GM19025 (cell line): ENCODE data around the gene PLEKHN1.

ENCODE experiments used
- ATAC-seq: cut with Tn5 transposase; IDR thresholded peaks from one replicate; pipeline ENCODE4 v1.9.1; 2021; ENCODE audit warnings: mild to moderate bottlenecking, low read depth, moderate library complexity; ENCODE audit not compliant: unreplicated experiment

Gene PLEKHN1

DNA sequence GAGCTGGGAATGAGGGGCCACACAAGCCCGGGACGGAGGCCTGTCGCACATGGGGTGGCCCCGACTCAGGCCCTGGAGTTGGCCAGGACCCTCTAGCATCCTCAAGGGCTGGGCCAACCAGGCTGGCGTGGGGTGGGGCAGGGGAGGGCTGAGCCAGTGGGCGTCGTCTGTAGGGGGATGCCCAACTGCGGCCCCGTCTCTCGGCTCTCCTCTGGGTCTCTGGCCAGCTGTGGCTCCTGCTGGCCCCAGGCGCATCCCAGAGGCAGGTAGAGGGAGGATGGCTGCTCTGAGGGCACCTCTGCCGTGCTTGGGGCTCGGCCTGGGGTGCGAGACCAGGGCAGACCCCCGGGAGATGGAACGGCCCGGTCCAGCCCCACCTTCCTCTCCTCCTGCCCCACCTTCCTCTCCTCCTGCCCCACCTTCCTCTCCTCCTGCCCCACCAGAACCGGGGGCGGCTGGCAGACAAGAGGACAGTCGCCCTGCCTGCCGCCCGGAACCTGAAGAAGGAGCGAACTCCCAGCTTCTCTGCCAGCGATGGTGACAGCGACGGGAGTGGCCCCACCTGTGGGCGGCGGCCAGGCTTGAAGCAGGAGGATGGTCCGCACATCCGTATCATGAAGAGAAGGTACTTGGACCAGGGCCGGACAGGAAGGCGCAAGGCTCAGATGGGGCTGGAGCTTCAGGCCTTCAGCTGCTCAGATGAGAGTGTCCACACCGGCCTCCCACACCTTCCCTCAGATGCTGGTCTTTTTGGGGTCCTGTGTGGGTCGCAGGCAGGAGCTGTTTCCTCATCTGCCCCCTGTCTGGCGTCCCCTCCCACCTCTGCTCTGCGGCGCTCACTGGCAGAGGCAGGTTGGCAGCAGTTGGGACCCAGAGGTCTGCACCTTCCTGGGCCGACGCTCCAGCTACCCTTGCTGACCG, 36.3 kb upstream of the PLEKHN1 start:
- no peak for ATAC-seq

DNA sequence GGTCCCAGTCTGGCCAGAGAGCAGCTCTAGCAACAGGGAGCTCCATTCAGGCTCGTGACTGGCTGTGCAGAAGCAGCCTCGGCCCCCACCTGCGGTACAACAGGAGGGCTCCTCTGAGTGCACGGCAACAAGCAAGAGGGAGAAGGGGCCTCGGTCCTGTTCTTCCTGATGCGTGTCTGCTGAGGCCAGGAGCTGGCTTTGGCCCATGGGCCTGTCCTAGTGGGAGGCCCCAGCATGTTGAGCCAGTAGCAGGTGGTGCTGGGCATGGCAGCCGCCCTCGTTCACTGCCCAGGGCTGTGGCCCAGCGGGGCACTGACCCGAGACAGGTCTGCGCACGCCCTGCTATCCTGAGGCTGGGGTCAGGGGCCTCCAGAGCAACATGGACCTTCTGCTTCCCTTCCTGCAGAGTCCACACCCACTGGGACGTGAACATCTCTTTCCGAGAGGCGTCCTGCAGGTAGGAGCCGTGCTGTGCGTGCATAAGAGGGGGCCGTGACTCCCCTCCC, 35.6 kb upstream of the PLEKHN1 start:
- ATAC-seq, result no peak

DNA sequence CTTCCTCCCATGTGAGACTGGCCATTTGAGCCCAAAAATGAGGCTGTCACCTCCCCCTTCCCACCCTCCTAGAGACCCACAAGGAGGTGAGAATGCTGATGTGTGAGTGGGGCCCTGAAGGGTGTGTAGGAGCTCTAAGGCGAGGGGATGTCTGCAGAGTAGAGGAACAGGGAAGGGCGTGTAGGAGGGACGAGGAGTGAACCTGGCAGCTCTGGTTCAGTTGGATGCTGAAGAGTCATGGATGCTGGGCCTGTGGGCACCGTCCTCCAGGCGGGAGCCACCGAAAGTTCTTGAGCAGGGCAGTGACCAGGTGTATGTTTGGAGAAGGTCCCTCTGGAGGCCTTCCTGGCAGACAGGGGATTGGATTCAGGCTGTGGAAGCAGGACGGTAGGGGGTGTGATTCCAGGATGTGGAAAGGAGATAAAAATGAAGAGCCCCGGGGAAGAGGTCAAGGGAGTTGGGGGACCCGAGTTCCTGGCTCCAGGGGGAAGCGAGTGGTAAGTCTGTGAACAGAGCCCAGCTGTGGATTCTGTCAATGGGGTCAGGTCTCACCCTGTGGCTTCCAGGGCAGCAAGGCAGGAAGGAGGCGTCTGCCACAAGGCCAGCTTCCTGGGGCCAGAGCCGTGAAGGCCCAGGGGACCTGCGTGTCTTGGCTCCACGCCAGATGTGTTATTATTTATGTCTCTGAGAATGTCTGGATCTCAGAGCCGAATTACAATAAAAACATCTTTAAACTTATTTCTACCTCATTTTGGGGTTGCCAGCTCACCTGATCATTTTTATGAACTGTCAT, 34.7 kb upstream of the PLEKHN1 start:
- no peak for ATAC-seq

DNA sequence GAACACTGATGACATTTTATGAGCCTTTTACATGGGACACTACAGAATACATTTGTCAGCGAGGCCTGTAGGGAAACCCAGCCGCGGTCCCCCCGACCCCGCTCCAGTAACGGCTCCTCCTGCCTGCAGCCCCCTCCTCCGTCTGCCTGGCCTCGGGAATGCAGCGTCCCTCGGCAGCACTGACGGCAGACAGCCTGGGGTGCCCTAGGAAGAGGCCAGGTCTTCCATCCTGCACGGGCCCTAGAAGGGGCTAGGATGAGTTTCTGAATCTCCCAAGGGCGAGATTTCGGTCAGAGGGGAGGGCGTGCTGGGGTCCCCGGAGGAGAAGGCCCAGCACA, 34.1 kb upstream of the PLEKHN1 start:
- ATAC-seq, result no peak

DNA sequence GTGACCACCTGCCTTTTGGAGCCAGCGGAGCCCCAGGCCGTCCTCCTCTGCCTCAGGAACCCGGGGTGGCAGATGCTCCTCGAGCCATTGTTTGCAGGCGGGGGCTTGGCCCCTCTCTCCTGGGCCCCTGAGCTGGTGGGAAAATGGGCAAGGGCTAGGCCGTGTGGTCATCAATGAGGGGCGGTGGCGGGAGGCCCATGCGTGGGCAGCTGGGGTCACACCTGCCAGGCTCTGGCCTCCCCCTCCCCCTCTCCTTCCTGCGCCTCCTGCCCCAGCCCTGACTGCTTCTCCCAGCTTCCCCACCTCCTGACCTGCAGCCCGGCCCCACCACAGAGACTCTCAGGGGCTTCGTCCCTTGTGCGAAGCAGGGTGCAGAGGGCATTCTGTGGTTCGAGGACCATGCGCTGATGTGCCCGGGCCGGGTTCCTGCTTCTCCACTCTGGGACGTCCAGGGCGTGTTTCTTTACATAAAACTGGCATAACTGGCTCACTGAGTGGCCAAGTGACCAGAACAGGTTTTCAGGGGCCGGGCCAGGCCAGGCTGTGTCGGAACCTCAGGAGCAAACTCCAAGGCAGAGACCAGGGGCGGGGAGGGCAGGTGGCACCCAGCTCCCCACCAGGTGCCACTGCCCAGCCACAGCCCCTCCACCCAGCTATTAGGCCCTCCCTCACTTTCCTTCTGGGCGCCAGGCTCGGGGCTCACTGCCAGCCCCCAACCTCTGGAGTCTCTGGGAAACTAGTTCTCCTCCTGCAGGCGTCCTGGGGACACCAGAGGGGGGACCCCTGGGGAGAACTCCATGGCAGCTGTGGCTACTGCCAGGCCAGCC, 33.3 kb upstream of the PLEKHN1 start:
- no peak for ATAC-seq

DNA sequence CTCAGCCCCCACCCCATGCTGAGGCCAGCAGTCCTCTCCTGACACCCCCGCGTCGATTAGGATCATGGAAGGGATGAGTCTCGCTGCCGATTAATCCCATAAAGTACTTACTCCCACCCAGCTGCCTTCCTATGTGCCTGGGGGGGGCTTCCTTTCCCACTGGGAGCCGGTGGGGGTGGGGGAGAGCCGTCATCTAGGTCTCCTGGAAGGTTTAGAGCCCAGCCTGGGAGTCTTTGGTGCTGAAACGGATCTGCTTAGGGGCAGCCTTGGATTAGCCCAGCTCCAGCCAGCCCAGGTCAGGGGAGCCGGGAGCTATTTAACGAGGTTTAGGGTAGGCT, 32.7 kb upstream of the PLEKHN1 start:
- ATAC-seq, result no peak

DNA sequence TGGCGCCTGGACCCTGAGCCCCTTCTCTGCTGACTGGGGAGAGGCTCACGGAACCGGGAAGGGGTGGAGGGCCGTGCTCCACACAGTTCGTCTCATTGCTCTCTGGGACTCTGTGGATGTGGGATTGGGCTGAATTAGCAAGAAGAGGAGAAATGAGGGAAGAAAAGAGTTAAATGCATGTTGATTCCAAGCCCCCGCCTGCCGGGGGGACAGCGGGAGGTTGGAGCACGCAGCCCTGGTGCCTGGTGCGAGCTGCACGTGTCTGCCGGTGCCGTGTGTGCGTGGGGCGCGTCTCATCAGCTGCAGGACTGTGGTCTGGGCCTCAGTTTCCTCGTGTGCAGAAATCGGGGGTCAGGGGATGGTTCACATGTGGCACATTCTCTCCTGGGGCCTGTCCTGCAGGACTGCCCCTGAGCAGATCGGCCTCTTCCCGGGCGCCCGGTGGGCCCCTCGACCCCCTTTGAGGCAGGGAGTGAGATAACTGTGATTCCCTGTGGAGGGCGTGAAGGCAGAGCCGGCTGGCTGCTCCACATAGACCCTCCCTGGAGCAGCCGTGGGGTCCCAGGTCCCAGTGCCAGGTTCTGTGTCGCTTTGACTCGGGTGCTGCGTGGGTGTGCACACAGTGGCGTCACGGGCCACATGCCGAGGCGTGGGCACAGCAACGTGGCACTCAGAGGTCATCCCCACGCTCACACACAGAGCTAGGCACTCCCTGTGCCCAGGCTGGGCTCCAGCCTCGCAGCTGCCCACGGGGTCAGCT, 31.1 kb upstream of the PLEKHN1 start:
- ATAC-seq, result no peak

DNA sequence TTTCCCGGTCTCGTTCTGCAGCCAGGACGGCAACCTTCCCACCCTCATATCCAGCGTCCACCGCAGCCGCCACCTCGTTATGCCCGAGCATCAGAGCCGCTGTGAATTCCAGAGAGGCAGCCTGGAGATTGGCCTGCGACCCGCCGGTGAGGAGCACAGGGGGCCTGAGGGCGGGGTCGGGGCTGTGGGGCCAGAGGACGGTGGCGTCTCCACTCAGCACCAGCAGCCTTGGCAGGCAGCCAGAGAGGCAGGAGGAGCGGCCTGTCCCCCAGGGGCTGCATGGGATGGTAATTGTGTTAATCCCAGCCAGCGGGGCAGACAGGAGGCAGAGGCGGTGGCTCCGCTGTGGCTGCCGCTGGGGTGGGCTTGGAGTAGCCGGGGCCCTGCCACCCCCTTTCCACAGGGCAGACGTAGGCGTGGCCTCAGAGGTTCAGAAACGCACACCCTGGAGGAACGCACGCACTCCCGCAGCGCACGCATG, 30.5 kb upstream of the PLEKHN1 start:
- ATAC-seq, result no peak

DNA sequence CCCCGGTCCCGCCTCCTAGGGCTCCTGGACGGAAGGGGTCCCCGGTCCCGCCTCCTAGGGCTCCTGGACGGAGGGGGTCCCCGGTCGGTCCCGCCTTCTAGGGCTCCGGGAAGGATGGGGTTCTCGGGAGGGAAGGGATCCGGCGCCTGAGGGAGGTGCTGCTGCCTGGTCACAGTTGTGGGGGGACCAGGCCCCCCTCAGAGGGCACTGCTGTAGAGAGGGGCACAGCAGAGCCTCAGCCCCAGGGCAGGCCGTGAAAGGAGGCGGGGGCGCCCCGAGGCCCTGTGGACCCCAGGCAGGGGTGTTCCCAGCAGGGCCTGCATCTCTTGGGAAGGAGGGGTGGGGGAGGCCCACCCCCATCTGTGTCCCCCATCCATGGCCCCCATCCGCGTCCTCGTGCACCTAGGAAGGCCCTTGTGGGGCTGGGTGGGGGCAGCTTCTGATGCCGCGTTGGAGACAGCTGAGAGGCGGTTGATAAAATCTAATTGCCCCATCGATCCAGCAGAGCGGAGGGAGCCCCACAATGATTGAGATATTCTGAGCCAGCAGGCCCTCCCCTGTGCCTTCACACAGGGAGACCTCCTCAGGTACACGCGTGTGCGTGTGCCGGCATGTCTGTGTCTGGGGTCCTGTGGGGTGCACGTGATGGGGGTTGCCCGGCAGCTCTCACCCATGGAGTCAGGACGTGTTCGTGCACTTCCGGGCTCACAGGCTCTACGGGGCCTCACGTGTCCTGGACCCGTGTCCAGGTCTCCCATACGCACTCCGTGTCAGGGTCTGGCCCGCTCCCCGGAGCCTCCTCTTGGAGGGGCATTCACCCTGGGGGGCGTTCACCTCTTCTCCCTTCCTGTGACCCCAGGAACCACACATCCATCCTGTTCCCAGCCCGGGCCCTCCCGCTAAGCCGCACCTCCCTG, 29.7 kb upstream of the PLEKHN1 start:
- ATAC-seq, result no peak

DNA sequence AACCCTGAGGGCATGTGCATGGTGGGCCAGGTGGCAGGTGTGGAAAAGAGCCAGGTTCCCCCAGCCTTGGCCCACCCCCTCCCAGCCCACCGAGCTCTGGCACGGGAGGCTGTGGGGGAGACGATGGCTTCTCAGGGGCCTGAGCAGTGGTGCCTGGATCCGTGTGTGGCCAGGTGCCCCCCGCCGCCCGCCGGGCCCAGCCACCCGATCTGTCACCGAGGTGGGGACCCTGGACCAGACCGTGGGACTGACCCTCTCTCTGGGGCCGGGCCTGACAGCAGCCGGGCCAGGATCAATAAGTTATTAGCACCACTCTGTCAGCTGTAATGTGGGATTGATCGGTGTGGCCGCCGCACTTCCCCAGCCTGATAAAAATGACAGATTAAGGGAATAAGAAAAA, 28.8 kb upstream of the PLEKHN1 start:
- ATAC-seq, result no peak

DNA sequence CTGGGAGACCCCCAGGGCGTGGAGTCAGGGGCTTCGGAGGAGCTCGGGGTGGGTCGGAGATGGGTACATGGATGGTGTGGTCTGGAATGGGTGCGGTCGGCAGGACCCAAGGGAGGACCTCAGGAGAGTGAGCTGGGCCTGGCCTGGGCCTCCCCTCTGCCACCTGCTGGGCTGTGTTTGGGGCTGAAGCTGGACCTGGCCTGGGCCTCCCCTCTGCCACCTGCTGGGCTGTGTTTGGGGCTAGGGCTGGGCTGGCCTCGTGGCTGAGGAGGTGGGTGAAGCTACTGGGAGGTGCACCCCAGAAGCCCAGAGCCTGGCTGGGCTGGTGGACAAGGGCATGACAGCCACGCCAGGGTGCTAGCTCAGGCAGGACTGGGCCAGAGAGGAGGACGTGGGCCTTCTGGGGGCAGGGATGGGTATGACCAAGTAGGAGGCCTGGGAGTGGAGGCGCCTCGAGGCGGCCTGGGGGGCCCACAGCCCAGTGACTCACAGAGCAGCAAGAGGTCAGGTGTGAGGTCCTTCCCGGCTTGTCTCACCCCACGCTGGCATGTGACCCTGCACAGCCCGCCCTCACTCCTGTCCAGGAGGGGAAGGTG, 28.1 kb upstream of the PLEKHN1 start:
- no peak for ATAC-seq

DNA sequence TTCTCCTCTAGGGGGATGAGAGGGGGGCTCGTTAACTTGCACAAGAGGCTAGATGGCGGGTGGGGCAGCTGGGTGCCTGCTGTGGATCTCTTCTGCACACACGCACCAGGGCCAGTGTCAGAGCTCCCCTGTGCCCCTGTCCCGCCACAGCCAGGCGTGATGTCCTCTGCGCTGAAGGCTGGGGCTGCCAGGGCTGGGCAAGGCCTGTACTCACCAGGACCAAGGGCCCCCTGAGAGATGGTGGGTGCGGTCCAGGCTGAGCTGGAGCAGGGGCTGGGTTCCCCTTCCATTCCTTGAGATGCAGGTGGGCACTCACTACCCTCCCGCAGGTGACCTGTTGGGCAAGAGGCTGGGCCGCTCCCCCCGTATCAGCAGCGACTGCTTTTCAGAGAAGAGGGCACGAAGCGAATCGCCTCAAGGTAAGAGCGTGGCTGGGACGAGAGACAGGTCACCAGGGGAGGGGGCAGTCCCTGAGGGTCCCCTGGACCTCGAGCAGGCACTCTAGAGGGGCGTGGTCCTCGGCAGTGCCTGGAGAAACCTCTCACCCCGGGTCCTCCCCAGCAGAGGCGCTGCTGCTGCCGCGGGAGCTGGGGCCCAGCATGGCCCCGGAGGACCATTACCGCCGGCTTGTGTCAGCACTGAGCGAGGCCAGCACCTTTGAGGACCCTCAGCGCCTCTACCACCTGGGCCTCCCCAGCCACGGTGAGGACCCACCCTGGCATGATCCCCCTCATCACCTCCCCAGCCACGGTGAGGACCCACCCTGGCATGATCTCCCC, 27.4 kb upstream of the PLEKHN1 start:
- no peak for ATAC-seq

DNA sequence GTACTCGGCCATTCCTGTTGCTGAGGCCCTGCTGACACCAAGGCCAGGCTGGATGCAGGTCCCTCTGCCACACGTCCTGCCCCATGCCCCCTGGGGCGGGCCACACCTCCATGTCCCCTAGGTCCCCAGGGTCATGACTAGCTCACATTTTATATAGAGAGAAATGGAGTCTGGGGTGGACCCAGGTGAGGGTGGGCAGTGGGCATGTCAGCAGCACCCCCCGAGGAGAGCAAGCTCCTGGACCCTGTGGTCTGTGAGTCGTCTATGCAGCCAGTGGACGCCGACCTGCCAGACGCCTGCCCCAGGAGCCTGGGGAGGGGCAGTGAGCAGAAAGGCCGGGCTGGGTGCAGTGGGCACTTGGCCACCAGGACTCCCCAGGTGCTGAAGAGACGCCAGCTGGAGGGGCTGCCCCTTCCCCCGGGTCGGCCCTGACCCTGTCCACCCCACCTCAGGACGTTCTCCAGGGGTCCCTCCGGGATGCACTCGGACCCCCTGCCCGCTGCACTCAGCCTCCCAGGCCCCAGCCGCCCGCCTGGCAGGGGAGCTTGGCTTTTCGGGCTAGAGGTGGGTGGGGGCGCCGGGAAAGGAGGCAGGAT, 26.7 kb upstream of the PLEKHN1 start:
- ATAC-seq, result no peak

DNA sequence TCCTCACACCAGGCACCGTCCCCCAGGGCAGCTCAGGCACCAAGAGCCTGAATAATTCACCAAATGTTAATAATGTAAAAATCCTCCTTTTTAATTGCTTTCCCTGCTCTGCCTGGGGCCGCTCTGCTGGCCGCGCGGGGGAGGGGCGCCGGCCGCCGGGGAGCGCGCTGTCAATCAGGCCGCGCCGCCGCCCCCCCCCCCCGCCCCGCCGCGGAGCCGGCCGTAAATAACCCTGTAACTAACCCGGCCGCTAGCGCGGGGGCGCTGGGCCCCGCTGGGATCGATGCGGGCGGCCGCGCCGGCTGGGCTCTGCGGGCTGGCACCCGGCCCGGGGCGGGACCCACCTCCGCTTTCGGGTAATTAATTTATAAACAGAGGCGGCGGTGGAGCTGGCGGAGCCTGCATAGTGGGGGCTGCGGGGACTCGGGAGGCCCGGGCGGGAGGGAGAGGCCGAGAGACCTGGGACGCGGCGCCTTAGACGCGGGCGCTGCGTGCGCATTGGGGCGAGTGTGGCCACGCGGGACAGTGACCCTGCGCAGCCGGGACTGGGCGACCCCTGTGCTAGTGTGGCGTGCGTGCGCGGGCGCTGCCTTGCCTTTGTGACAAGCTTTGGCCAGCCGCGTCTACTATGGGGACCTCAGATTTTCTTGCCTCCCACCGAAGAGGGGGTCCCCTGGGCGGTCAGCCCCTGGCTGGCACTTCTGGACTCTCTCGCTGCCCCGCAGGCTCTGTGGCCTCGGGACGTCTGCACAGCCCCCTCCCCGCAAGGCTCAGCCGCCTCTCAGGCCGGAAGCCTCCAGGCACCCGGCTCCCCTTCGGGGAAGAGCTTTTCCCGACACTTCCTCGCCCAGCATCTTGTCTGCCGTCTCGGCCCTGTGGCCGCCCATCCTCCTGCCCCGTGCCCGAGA, 25.9 kb upstream of the PLEKHN1 start:
- ATAC-seq, result no peak

DNA sequence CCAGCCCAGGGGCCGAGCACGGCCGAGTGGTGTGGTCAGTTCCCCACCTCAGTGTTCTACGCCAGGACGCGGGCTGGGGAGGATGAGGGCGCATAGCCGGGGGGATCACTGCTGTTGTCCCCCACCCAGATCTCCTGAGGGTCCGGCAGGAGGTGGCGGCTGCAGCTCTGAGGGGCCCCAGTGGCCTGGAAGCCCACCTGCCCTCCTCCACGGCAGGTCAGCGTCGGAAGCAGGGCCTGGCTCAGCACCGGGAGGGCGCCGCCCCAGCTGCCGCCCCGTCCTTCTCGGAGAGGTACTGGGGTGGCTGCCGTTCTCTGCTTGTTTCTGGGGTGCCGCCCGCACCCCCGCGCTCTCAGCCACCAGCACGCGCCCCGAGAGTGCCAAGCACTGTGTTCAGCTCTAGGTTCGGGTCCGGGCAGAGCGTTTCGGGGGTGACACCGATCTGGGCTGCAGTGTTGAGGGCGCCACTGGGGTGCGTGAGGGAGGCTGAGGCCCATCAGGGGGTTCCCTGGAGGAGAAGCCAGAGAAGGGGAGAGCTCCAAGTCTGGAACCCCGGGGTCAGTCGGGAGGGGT, 25.2 kb upstream of the PLEKHN1 start:
- no peak for ATAC-seq
